CD4-positive, alpha-beta T cell treated with Interleukin-15 for 1 hour (primary cell): ENCODE data around the gene MRPS31.
A peak's percentile ranks its signal among the peaks of the same experiment; 100 is the strongest.
"Not testable (repeated sequence)": the region's sequence is repeated elsewhere in the genome, so short reads cannot be mapped to it uniquely, and the experiment has no call there.

ENCODE experiments used
- DNase-seq: peaks from one replicate; pipeline ENCODE4 v3.0.0-alpha.2; 2020

MRPS31 gene

GRCh38 chr13:40789275-40790153 is 18.5 kb upstream of the MRPS31 start, which contains the start of gene SLC25A15:
Gene SLC25A15 (plus strand): TSS chr13:40789611. CDS start chr13:40793227, 3,616 bp downstream.
- peak; percentile 67 for DNase-seq

GRCh38 chr13:40788540-40789274 is 17.7 kb upstream of the MRPS31 start:
- not testable (repeated sequence) for DNase-seq

GRCh38 chr13:40787062-40787461 is 16.1 kb upstream of the MRPS31 start:
- no peak for DNase-seq

GRCh38 chr13:40786568-40786996 is 15.6 kb upstream of the MRPS31 start:
- DNase-seq: no peak

- DNase-seq: no peak
Observed at GRCh38 chr13:40784540-40784939, 13.6 kb upstream of the MRPS31 start.

GRCh38 chr13:40782971-40783370 is 12.0 kb upstream of the MRPS31 start:
- DNase-seq: not testable (repeated sequence)

GRCh38 chr13:40781717-40782116 is 10.7 kb upstream of the MRPS31 start:
- DNase-seq: no peak

- DNase-seq: no peak
Observed at GRCh38 chr13:40780822-40781401, 9.9 kb upstream of the MRPS31 start.

GRCh38 chr13:40779796-40780285 is 8.9 kb upstream of the MRPS31 start:
- DNase-seq: no peak

- no peak for DNase-seq
Observed at GRCh38 chr13:40779049-40779448, 8.1 kb upstream of the MRPS31 start.

- DNase-seq: no peak
Observed at GRCh38 chr13:40777809-40778175, 6.8 kb upstream of the MRPS31 start.

GRCh38 chr13:40777166-40777808 is 6.3 kb upstream of the MRPS31 start:
- peak; percentile 25 for DNase-seq

GRCh38 chr13:40776681-40777165 is 5.7 kb upstream of the MRPS31 start:
- peak; percentile 75 for DNase-seq

GRCh38 chr13:40776232-40776631 is 5.2 kb upstream of the MRPS31 start:
- DNase-seq: no peak

GRCh38 chr13:40774672-40775071 is 3.7 kb upstream of the MRPS31 start:
- no peak for DNase-seq

- DNase-seq: no peak
Observed at GRCh38 chr13:40772765-40773473, 1.9 kb upstream of the MRPS31 start.

GRCh38 chr13:40770609-40770933 is 419 bp downstream of the MRPS31 start:
- DNase-seq: no peak

GRCh38 chr13:40769970-40770369 is 1.0 kb downstream of the MRPS31 start:
- DNase-seq: no peak

GRCh38 chr13:40765602-40766001 is 5.4 kb downstream of the MRPS31 start:
- no peak for DNase-seq

GRCh38 chr13:40764587-40765403 is 6.2 kb downstream of the MRPS31 start:
- peak; percentile 20 for DNase-seq

- no peak for DNase-seq
Observed at GRCh38 chr13:40762849-40763248, 8.1 kb downstream of the MRPS31 start.
